MG63 (cell line): Measurements from ENCODE around the gene HSPA1A. TPM values are rescaled to one million over a fixed set of nuclear protein-coding genes. Genes with fewer than 3 reads are reported as not detected.
"Not testable (repeated sequence)": the region's sequence is repeated elsewhere in the genome, so short reads cannot be mapped to it uniquely, and the experiment has no call there.

Experiments used
- DNase-seq: peaks from one replicate; pipeline ENCODE4 v3.0.0-alpha.2; 2020
- H3K27me3 ChIP-seq: fragments of 250-450 bp; sonication (Bioruptor Pico); 2 replicates; pipeline ENCODE4 v1.5.1; 2020; ENCODE audit warnings: mild to moderate bottlenecking, moderate library complexity
- H3K36me3 ChIP-seq: fragments of 250-450 bp; sonication (Bioruptor Pico); 2 replicates; pipeline ENCODE4 v1.5.1; 2020; ENCODE audit warnings: mild to moderate bottlenecking, moderate library complexity
- H3K4me3 ChIP-seq: fragments of 250-450 bp; sonication (Bioruptor Pico); 2 replicates; pipeline ENCODE4 v1.5.1; 2020; ENCODE audit warnings: mild to moderate bottlenecking, moderate library complexity
- H3K9me3 ChIP-seq: fragments of 250-450 bp; sonication (Bioruptor Pico); 2 replicates; pipeline ENCODE4 v1.5.1; 2020; ENCODE audit warnings: mild to moderate bottlenecking, moderate library complexity
- total RNA-seq: library from RNA; depleted of rRNA; stranded (reverse); fragments of >200 nt; shearing (Covaris generic); gene quantifications from 2 replicates; pipeline ENCODE4 v1.2.3, GENCODE V29; 2014; ENCODE audit warnings: low replicate concordance

HSPA1A gene
- total RNA-seq, 1 experiment from 2014 or later, result 71.8 TPM

DNA sequence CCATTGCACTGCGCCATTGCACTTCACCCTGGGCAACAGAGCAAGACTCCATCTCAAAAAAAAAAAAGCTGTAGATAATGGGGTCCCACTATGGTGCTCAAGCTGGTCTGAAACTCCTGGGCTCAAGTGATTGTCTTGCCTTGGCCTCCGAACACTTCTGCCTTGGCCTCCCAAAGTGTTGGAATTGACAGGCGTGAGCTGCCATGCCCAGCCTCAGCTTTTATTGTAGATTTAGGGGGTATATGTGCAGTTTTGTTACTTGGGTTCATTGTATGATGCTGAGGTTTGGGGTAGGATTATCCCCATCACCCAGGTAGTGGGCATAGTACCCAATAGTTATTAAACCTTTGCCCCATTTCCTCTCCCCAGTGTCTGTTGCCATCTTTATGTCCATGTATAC is 23.6 kb downstream of the HSPA1A start:
- Histone ChIP-seq H3K4me3 (peak overlapping the region; percentile 91; the same call in 1 of the 2 replicates), H3K36me3 (peaks cover 70% of the 10 kb centered on the region)

DNA sequence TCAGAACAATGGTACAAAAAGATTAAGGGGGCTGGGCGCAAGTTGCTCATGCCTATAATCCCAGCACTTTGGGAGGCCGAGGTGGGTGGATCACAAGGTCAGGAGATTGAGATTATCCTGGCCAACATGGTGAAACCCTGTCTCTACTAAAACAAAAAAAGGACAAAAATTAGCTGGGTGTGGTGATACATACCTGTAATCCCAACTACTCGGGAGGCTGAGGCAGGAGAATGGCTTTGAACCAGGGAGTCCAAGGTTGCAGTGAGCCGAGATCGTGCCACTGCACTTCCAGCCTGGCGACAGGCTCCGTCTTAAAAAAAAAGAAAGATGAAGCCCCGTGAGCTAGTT is 24.4 kb downstream of the HSPA1A start:
- not testable (repeated sequence) for H3K27me3 ChIP-seq, H3K4me3 ChIP-seq, DNase-seq, H3K9me3 ChIP-seq
- H3K36me3 ChIP-seq, result peaks cover 70% of the 10 kb centered on the region

More for the DNA sequence above, 23.6 kb downstream of the HSPA1A start:
- H3K27me3 ChIP-seq, result no peaks in the 10 kb centered on the region
- DNase-seq, result no peak
- no peaks in the 10 kb centered on the region for H3K9me3 ChIP-seq

DNA sequence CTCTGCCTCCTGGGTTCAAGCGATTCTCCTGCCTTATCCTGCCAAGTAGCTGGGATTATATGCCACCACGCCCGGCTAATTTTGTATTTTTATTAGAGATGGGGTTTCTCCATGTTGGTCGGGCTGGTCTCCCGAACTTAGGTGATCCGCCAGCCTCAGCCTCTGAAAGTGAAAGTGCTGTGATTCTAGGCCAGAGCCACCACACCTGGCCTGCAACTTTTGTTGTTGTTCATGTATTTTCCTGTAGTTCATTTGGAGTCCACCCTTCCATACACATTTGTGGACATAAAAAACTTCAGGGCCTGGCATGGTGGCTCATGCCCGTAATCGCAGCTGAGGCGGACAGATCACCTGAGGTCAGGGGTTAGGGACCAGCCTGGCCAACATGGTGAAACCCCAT is 26.7 kb downstream of the HSPA1A start:
- no peak for DNase-seq
- Histone ChIP-seq H3K9me3 (no peaks in the 10 kb centered on the region), H3K36me3 (peaks cover 56% of the 10 kb centered on the region), H3K4me3 (no peak overlapping the region), H3K27me3 (no peaks in the 10 kb centered on the region)

DNA sequence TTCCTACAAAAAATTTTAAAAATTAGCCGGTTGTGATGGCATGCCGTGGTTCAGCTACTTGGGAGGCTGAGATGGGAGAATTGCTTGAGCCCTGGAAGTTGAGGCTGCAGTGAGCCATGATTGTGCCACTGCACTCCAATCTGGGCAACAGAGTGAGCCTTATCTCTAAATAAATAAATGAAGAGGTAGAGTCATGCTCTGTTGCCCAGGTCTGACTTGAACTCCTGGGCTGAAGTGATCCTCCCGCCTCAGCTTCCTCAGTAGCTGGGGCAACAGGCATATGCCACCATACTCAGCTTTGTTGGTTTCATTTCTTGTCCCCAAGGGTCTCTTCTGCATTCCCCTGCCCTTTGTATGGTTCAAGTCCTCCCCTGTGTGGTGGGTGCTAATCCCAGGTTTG is 29.2 kb downstream of the HSPA1A start:
- Histone ChIP-seq H3K36me3 (peaks cover 32% of the 10 kb centered on the region), H3K4me3 (no peak overlapping the region), H3K9me3 (no peaks in the 10 kb centered on the region), H3K27me3 (no peaks in the 10 kb centered on the region)
- no peak for DNase-seq

DNA sequence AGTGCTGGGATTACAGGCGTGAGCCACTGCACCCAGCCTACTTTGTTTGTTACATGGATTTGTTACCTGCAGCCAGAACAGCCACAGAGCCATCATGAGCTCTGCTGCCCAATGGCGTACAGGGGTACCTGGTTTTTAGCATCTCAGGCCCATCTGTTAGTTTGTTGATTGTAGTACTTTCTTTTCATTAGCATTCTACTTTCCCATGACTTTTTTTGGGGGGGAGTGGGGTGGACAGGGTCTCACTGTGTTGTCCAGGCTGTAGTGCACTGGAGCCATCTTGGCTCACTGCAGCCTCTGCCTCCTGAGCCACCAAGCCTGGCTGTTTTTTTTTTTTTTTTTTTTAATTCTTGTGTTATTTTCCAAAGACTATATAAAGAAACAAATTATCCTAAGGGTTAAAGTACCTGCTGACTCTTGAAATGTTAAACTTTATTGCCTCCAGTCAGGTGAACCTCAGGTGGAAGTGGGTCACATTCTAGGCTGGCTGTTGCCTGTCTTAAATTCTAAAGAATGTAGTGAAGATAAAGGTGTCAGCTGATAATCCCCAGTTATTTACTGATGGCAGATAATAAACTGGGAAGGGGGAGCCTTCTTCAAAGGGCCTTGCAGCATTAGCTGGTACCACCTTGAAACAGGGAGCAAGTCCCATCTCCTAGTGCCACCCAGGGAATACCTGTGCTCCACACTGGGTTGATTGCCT is 32.1 kb downstream of the HSPA1A start:
- Histone ChIP-seq H3K9me3 (no peaks in the 10 kb centered on the region), H3K27me3 (no peaks in the 10 kb centered on the region), H3K36me3 (peaks cover 6% of the 10 kb centered on the region; the same call in 1 of the 2 replicates), H3K4me3 (no peak overlapping the region)
- DNase-seq, result no peak

DNA sequence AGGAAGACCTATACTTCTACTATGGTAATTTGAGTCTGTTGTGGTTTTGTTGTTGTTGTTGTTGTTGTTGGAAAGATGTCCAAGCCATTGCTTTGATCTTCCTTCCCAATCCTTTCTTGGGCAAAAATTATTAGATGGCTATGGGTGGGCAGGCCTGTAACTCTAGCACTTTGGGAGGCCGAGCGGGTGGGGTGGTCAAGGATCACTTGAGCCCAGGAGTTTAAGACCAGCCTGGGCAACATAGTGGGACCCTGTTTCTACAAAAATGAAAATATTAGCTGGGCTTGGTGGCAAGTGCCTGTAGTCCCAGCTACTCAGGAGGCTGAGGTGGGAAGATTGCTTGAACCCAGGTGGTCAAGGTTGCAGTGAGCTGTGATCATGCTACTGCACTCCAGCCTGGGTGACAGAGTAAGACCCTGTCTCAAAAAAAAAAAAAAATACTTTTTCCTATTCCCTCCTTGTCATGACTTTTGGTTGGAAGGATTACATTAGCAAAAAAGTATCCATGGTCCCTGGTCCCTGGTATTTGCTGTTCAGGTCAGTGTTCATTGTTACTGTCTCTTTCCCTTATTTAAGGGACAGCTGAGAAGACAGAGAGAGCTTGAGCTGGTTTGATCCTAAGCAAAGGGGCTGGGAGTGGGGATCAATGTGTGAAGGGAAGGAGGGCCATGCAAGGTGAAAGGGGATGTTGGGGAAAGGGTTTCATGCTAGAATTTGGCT is 35.6 kb downstream of the HSPA1A start:
- no peak for DNase-seq
- no peak overlapping the region for H3K4me3 ChIP-seq

DNA sequence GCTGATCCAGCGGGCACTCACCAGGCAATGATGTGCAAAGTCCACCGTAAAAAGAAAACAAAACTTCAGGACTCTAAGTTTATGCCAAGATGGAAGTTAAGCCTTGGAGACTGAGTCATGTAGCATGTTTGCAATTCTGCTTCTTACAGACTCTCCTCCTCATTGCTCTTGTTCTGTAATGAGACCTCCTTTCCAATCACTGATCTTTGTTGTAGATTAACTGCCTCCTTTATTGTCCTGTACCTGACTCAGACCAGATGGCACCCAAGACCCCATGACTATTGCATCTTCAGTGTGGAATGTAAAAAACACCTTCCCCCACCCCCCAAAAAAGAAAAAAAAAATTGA is 36.1 kb downstream of the HSPA1A start:
- H3K36me3 ChIP-seq, result no peaks in the 10 kb centered on the region
- H3K9me3 ChIP-seq, result no peaks in the 10 kb centered on the region
- H3K27me3 ChIP-seq, result no peaks in the 10 kb centered on the region
- H3K4me3 ChIP-seq, result no peak overlapping the region
- DNase-seq, result no peak

More for the DNA sequence above, 35.6 kb downstream of the HSPA1A start:
- H3K27me3 ChIP-seq, result no peaks in the 10 kb centered on the region
- H3K36me3 ChIP-seq, result no peaks in the 10 kb centered on the region
- H3K9me3 ChIP-seq, result no peaks in the 10 kb centered on the region

DNA sequence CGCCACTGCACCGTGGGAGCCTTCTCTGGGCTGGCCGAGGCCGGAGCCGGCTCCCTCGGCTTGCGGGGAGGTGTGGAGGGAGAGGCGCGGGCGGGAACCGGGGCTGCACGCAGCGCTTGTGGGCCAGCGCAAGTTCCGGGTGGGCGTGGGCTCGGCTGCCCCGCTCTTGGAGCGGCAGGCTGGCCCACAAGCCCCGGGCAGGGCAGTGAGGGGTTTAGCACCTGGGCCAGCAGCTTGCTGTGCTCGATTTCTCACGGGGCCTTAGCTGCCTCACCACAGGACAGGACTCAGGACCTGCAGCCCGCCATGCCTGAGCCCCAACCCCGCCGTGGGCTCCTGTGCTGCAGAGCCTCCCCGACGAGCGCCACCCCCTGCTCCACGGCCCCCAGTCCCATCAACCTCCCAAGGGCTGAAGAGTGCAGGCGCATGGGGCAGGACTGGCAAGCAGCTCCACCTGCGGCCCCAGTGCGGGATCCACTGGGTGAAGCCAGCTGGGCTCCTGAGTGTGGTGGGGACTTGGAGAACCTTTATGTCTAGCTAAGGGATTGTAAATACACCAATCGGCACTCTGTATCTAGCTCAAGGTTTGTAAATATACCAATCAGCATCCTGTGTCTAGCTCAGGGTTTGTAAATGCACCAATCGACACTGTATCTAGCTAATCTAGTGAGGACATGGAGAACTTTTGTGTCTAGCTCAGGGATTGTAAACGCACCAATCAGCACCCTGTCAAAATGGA is 36.8 kb downstream of the HSPA1A start:
- not testable (repeated sequence) for H3K9me3 ChIP-seq, H3K4me3 ChIP-seq, H3K27me3 ChIP-seq, H3K36me3 ChIP-seq, DNase-seq

DNA sequence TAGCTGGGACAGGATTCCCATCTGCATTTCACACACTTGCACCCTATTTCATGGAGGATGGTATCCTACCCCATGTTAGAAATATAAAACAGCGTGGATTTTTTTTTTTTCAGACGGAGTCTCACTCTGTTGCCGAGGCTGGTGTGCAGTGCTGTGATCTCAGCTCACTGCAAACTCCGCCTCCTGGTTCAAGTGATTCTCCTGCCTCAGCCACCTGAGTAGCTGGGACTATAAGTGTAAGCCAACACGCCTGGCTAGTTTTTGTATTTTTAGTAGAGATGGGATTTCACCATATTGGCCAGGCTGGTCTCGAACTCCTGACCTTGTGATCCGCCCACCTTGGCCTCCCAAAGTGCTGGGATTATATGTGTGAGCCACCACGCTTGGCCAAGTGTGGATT is 42.4 kb downstream of the HSPA1A start:
- H3K9me3 ChIP-seq, H3K36me3 ChIP-seq, H3K27me3 ChIP-seq, DNase-seq, H3K4me3 ChIP-seq: not testable (repeated sequence)

DNA sequence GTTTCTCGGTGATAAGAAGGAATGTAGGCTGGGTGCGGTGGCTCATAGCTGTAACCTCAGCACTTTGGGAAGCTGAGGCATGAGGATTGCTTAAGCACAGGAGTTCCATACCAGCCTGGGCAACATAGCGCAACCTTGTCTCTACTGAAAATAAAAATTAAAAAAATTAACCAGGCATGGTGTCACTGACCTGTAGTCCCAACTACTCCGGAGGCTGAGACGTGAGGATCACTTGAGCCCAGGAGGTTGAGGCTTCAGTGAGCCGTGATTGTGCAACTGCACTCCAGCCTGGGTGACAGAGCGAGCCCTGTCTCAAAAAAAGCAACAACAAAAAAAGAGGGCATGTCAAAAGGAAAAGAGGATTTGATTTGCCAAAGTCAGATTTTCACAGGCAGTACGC is 43.4 kb downstream of the HSPA1A start:
- Histone ChIP-seq H3K36me3 (no peaks in the 10 kb centered on the region), H3K27me3 (no peaks in the 10 kb centered on the region), H3K4me3 (no peak overlapping the region), H3K9me3 (no peaks in the 10 kb centered on the region)
- no peak for DNase-seq

DNA sequence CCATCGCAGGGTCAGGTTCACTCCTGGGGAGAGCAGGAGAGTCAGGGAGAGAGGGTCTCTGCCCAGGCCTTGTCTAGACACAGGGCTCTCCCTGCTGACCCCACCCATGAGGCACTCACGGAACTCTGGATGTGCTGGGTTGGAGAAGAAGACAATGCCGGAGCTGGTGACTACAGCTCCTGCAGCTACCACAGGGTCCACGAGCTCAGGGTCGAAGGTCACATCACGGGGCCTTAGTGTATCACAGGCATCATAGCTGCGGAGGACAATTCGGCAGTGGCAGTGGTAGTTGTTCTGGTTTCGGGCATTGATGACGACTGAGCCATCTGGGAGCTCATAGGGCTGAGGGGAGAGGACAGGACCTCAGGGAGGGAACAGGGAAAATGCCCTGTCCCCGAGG is 44.6 kb downstream of the HSPA1A start:
- DNase-seq, result no peak
- Histone ChIP-seq H3K36me3 (no peaks in the 10 kb centered on the region), H3K4me3 (no peak overlapping the region), H3K9me3 (no peaks in the 10 kb centered on the region), H3K27me3 (no peaks in the 10 kb centered on the region)

DNA sequence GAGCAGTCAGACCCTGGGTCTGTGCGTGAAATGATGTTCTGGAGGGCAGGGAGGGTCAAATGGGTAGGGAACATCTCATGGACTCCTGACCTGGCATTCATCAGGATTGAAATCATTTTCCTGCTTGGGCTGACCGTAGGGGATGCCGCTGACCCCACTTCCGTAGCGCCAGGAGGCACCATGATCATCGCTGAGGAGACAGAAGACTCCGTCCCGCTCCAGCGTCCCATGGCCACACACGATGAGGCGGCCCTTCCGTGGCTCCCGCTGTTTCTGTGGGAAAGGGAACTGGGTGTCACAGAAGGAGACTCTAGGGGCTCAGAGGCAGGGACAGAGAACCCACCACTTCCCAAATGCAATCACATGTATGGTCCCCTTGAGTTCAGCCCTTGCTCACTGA is 45.0 kb downstream of the HSPA1A start:
- DNase-seq, result no peak
- Histone ChIP-seq H3K27me3 (no peaks in the 10 kb centered on the region), H3K36me3 (no peaks in the 10 kb centered on the region), H3K4me3 (no peak overlapping the region), H3K9me3 (no peaks in the 10 kb centered on the region)

DNA sequence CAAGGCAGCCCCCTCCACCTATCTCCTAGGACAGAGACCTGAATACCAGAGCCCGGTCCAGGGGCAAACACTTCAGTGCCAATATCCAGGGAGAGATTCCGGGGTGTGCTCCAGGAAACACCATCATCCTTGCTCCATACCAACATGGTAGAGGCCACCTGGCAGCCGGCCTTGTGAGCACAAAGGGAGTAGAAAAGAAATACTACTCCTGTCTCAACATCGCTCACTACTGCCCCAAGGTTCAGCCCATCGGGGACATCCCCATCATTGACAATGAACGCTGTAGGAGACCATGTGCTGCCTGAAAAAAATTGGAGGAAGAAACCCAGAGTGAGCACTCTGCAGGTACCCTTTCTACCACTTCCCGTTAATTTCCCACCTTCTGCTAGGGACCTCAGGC is 45.8 kb downstream of the HSPA1A start:
- no peak for DNase-seq
- H3K4me3 ChIP-seq, result no peak overlapping the region
- no peaks in the 10 kb centered on the region for H3K27me3 ChIP-seq

DNA sequence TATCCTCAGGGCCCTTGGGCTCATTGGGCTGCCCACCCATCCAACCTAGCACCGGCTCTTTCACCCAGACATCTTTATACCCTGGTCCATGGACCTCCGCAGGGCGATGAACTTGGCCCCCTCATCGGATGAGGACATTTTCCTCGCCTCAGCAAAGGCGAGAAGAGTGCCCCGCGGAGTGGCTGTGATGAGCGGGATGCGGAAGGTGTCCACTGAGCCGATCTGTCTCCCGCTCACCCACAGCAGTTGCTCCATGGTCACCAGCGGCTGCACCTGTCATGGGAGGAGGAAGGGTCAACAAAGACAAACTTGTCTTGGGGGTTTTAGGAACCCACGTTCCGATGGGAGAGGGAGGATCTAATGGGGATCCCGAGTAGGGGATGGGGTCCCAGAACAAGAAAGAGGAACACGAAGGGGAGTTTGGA is 46.6 kb downstream of the HSPA1A start:
- DNase-seq, result no peak
- no peaks in the 10 kb centered on the region for H3K9me3 ChIP-seq

More for the DNA sequence above, 45.8 kb downstream of the HSPA1A start:
- Histone ChIP-seq H3K36me3 (no peaks in the 10 kb centered on the region), H3K9me3 (no peaks in the 10 kb centered on the region)

DNA sequence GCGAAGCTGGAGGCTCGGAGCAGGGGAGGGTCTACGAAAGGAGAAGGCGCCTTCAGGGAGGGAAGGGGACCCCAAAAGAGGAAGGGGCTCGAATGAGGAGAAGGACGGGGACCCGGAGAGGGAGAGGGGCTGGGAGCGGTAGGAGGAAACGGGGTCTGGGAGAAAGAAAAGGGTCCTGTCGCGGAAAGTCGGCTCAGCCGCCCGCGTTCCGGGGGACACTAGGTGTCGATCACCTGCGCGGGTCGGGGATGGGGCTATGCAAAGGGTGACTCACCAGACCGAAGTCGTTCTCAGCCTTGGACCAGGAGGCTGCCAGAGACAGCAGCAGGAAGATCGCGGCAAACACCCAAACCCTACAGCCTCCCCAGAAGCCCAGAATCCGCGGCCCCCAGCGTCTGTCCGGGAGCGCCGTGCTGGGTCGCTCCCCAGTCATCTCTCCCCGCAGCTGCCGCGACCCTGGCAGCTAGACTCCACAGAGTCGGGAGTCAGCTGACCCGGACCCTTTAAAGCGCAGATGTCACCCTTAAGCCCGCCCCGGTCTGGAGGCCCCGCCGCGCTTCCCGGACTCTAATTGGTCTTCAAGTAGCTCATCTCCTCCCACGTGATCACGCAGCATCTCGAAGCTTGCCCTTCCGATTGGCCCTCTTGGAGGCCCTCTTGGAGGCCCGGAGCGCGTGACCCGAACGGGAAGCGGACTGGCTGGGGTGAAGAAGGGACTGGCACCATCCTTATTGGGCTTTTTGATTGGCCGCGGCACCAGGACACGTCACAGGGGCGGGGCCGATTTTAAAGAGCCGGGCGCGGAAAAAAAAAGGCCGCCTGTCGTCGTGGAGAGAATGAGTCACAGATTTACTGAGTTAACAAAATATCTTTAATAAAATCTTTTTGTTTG is 47.2 kb downstream of the HSPA1A start, which contains the start of gene NEU1:
NEU1 (minus strand) TSS at position 478 of the 892 bp plus-strand sequence; CDS start at position 433, 45 bp downstream.
- Histone ChIP-seq H3K27me3 (no peaks in the 10 kb centered on the region), H3K9me3 (no peaks in the 10 kb centered on the region), H3K4me3 (peak within 1 kb of the TSS; percentile 71), H3K36me3 (no peaks in the 10 kb centered on the region)
- DNase-seq, result peak; percentile 99

More for the DNA sequence above, 46.6 kb downstream of the HSPA1A start:
- H3K4me3 ChIP-seq, result peak overlapping the region; percentile 71
- no peaks in the 10 kb centered on the region for H3K36me3 ChIP-seq
- no peaks in the 10 kb centered on the region for H3K27me3 ChIP-seq

DNA sequence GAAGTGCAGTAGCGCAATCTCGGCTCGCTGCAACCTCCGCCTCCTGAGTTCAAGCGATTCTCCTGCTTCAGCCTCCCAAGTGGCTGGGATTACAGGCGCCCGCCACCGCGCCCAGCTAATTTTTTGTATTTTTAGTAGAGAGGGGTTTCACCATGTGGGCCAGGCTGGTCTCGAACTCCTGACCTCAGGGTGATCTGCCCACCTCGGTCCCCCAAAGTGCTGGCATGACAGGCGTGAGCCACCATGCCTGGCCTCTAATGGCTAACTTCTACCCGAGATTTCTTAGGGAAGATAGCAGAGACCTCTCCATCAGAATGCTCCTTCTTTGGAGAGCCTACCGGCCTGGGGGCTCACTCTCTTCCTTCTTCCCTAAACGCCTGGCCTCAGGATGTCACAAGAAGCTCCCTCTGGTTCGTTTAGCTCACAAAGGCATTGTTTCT is 48.8 kb downstream of the HSPA1A start:
- H3K9me3 ChIP-seq, H3K27me3 ChIP-seq, DNase-seq, H3K36me3 ChIP-seq: not testable (repeated sequence)
- peak overlapping the region; percentile 71 for H3K4me3 ChIP-seq
